Measurements from ENCODE around the gene LRRC1. TPM values are rescaled to one million over a fixed set of nuclear protein-coding genes. Genes with fewer than 3 reads are reported as not detected.

LRRC1 gene
- total RNA-seq, 1 donor from 2014 or later = 14.3 TPM

- DNase-seq (ENCODE audit: low read depth) (no peak), FAIRE-seq (no peak)
- H4K20me1 ChIP-seq (ENCODE audit: insufficient read depth, low read length) = peaks cover 42% of the 10 kb centered on the region
- Mint-ChIP-seq H3K9me3 (ENCODE audit: unreplicated experiment) (no peaks in the 10 kb centered on the region), H3K4me3 (ENCODE audit: unreplicated experiment) (no peak overlapping the region), H3K27ac (ENCODE audit: unreplicated experiment) (no peak overlapping the region), H3K36me3 (ENCODE audit: low read depth, unreplicated experiment) (peaks cover 1% of the 10 kb centered on the region), H3K4me1 (ENCODE audit: low read depth, unreplicated experiment) (peaks cover 31% of the 10 kb centered on the region), H3K27me3 (ENCODE audit: low read depth, unreplicated experiment) (no peaks in the 10 kb centered on the region)
- H3K9me3 ChIP-seq (ENCODE audit: insufficient read depth, low read depth, low read length) = no peaks in the 10 kb centered on the region
- peaks cover 19% of the 10 kb centered on the region for H3K4me1 ChIP-seq (ENCODE audit: insufficient read depth, low read length)
- no peak overlapping the region for H3K27ac ChIP-seq (ENCODE audit: low read depth, low read length)
- no peak overlapping the region for H3K4me2 ChIP-seq (ENCODE audit: low read length)
- H3K36me3 ChIP-seq (ENCODE audit: insufficient read depth, low read length) = no peaks in the 10 kb centered on the region
- no peak overlapping the region for H3K4me3 ChIP-seq (ENCODE audit: insufficient read depth, low read depth, low read length)
- H3K79me2 ChIP-seq (ENCODE audit: insufficient read depth, low read length) = no peaks in the 10 kb centered on the region
- no peak overlapping the region for H3K9ac ChIP-seq (ENCODE audit: low read length)
- H2AFZ ChIP-seq (ENCODE audit: low read depth, low read length) = no peak overlapping the region
- TF ChIP-seq EZH2 (IDR thresholded peaks at IDR 0.05; ENCODE audit: insufficient read depth, low read length) = no peak
- TF ChIP-seq CTCF (IDR thresholded peaks at IDR 0.05; ENCODE audit: insufficient read depth, low read depth, low read length) = no peak
- H3K27me3 ChIP-seq (ENCODE audit: insufficient read depth, low read length) = no peaks in the 10 kb centered on the region
Observed at GRCh38 chr6:53858913-53859312, 64.1 kb downstream of the LRRC1 start.

- Histone ChIP-seq H3K4me1 (ENCODE audit: insufficient read depth, low read length) (peaks cover 19% of the 10 kb centered on the region), H3K36me3 (ENCODE audit: insufficient read depth, low read length) (no peaks in the 10 kb centered on the region), H3K9me3 (ENCODE audit: insufficient read depth, low read depth, low read length) (no peaks in the 10 kb centered on the region), H3K27ac (ENCODE audit: low read depth, low read length) (no peak overlapping the region), H3K4me3 (ENCODE audit: insufficient read depth, low read depth, low read length) (no peak overlapping the region), H4K20me1 (ENCODE audit: insufficient read depth, low read length) (peaks cover 40% of the 10 kb centered on the region), H2AFZ (ENCODE audit: low read depth, low read length) (no peak overlapping the region), H3K4me2 (ENCODE audit: low read length) (no peak overlapping the region), H3K9ac (ENCODE audit: low read length) (no peak overlapping the region), H3K27me3 (ENCODE audit: insufficient read depth, low read length) (no peaks in the 10 kb centered on the region), H3K79me2 (ENCODE audit: insufficient read depth, low read length) (no peaks in the 10 kb centered on the region)
- H3K27ac Mint-ChIP-seq (ENCODE audit: unreplicated experiment) = no peak overlapping the region
- H3K27me3 Mint-ChIP-seq (ENCODE audit: low read depth, unreplicated experiment) = no peaks in the 10 kb centered on the region
- no peak for TF ChIP-seq EZH2 (IDR thresholded peaks at IDR 0.05; ENCODE audit: insufficient read depth, low read length)
- no peak for TF ChIP-seq CTCF (IDR thresholded peaks at IDR 0.05; ENCODE audit: insufficient read depth, low read depth, low read length)
- H3K36me3 Mint-ChIP-seq (ENCODE audit: low read depth, unreplicated experiment) = peaks cover 1% of the 10 kb centered on the region
- H3K4me1 Mint-ChIP-seq (ENCODE audit: low read depth, unreplicated experiment) = peaks cover 31% of the 10 kb centered on the region
- no peak for FAIRE-seq
- no peak for DNase-seq (ENCODE audit: low read depth)
- no peak overlapping the region for H3K4me3 Mint-ChIP-seq (ENCODE audit: unreplicated experiment)
- no peaks in the 10 kb centered on the region for H3K9me3 Mint-ChIP-seq (ENCODE audit: unreplicated experiment)
Observed at GRCh38 chr6:53860511-53860910, 65.7 kb downstream of the LRRC1 start.

GRCh38 chr6:53861518-53861917, 66.7 kb downstream of the LRRC1 start:
- no peak overlapping the region for H2AFZ ChIP-seq (ENCODE audit: low read depth, low read length)
- no peak overlapping the region for H3K27ac ChIP-seq (ENCODE audit: low read depth, low read length)
- peaks cover 31% of the 10 kb centered on the region for H3K4me1 Mint-ChIP-seq (ENCODE audit: low read depth, unreplicated experiment)
- DNase-seq (ENCODE audit: low read depth) = peak; percentile 10
- peaks cover 35% of the 10 kb centered on the region for H4K20me1 ChIP-seq (ENCODE audit: insufficient read depth, low read length)
- H3K27me3 ChIP-seq (ENCODE audit: insufficient read depth, low read length) = no peaks in the 10 kb centered on the region
- H3K79me2 ChIP-seq (ENCODE audit: insufficient read depth, low read length) = no peaks in the 10 kb centered on the region
- no peaks in the 10 kb centered on the region for H3K9me3 Mint-ChIP-seq (ENCODE audit: unreplicated experiment)
- H3K4me3 Mint-ChIP-seq (ENCODE audit: unreplicated experiment) = no peak overlapping the region
- no peak overlapping the region for H3K4me2 ChIP-seq (ENCODE audit: low read length)
- H3K36me3 ChIP-seq (ENCODE audit: insufficient read depth, low read length) = no peaks in the 10 kb centered on the region
- no peak overlapping the region for H3K9ac ChIP-seq (ENCODE audit: low read length)
- no peak for FAIRE-seq
- no peak overlapping the region for H3K27ac Mint-ChIP-seq (ENCODE audit: unreplicated experiment)
- TF ChIP-seq EZH2 (IDR thresholded peaks at IDR 0.05; ENCODE audit: insufficient read depth, low read length) = no peak
- no peak for TF ChIP-seq CTCF (IDR thresholded peaks at IDR 0.05; ENCODE audit: insufficient read depth, low read depth, low read length)
- H3K9me3 ChIP-seq (ENCODE audit: insufficient read depth, low read depth, low read length) = no peaks in the 10 kb centered on the region
- H3K4me3 ChIP-seq (ENCODE audit: insufficient read depth, low read depth, low read length) = no peak overlapping the region
- peaks cover 19% of the 10 kb centered on the region for H3K4me1 ChIP-seq (ENCODE audit: insufficient read depth, low read length)
- H3K27me3 Mint-ChIP-seq (ENCODE audit: low read depth, unreplicated experiment) = no peaks in the 10 kb centered on the region
- peaks cover 5% of the 10 kb centered on the region for H3K36me3 Mint-ChIP-seq (ENCODE audit: low read depth, unreplicated experiment)

Data from astrocyte (in vitro differentiated cells and primary cell).